Esophagus muscularis mucosa (tissue), 4 donors: ENCODE results near the gene SLC37A4. TPM values are rescaled to one million over a fixed set of nuclear protein-coding genes. Genes with fewer than 3 reads are reported as not detected.

Experiments
- DNase-seq: peaks from one replicate; pipeline ENCODE4 v3.0.0-alpha.2; 2017; ENCODE audit errors: extremely low spot score
- H3K27ac ChIP-seq, 4 donors: fragments of 200-600 bp; sonication (generic); replicated peaks in 1 of 4; 1 replicate in 3 of 4; 2 replicates in 1 of 4; pipeline ENCODE4 v1.5.1; 2016 to 2019; ENCODE audit warnings: mild to moderate bottlenecking in 1 of 4
- H3K27me3 ChIP-seq, 4 donors: fragments of 200-600 bp; sonication (generic); one replicate each; pipeline versions ENCODE4 v1.5.1 to v1.6.0; 2016 to 2019
- H3K36me3 ChIP-seq, 4 donors: fragments of 200-600 bp; sonication (generic); one replicate each; pipeline ENCODE4 v1.5.1; 2016 to 2019
- H3K4me1 ChIP-seq, 4 donors: fragments of 200-600 bp; sonication (generic); one replicate each; pipeline ENCODE4 v1.5.1; 2016 to 2019
- H3K4me3 ChIP-seq, 4 donors: fragments of 200-600 bp; sonication (generic); 1 replicate in 2 of 4; 2 replicates in 2 of 4; pipeline ENCODE4 v1.5.1; 2016 to 2019; ENCODE audit warnings: mild to moderate bottlenecking in 4 of 4, moderate library complexity in 1 of 4
- H3K9me3 ChIP-seq, 4 donors: fragments of 200-600 bp; sonication (generic); 1 replicate in 3 of 4; 2 replicates in 1 of 4; pipeline ENCODE4 v1.5.1; 2016 to 2019
- CTCF ChIP-seq, 3 experiments: fragments of 200-600 bp in 2 of 3; fragments of 450-650 bp in 1 of 3; sonication (generic) in 2 of 3; IDR thresholded peaks; one replicate each; pipeline ENCODE4 v1.5.1; 2017 to 2019; ENCODE audit warnings: antibody characterized with exemption in 3 of 3, mild to moderate bottlenecking in 2 of 3, moderate library complexity in 1 of 3
- EP300 ChIP-seq: sonication (generic); formaldehyde crosslinking; IDR thresholded peaks from one replicate; pipeline ENCODE4 v1.6.1; 2017; ENCODE audit warnings: antibody characterized with exemption
- POLR2A ChIP-seq: fragments of 450-650 bp; IDR thresholded peaks from one replicate; pipeline ENCODE4 v1.6.1; 2017; ENCODE audit warnings: antibody characterized with exemption, moderate library complexity, mild to moderate bottlenecking, low read depth
- POLR2AphosphoS5 ChIP-seq, 2 donors: sonication (generic); formaldehyde crosslinking; IDR thresholded peaks; one replicate each; pipeline ENCODE4 v1.6.1; 2017; ENCODE audit warnings: antibody characterized with exemption in 2 of 2
- WGBS: methylation state at CpG from one replicate; pipeline ENCODE4 v1.1.5; 2018; 5-methylcytosine and 5-hydroxymethylcytosine counted together
- intact Hi-C: fragments of 100-400 bp; cut with DNase I; formaldehyde crosslinking; loops from one replicate; pipeline ENCODE4 v1.15.1; 2023
- total RNA-seq, 4 donors: library from RNA; depleted of rRNA; stranded (reverse); fragments of >200 nt; gene quantifications; one replicate each; pipeline versions ENCODE4 v1.1.0 to v1.2.1, GENCODE V29; 2016

The SLC37A4 gene
- total RNA-seq, 4 donors from 2014 or later: 5.8 to 11.7 (median 9.5) TPM

- intact Hi-C loops: no loop called here
- DNase-seq: no peak
- peaks cover 15 to 52% (median 38%) of the 10 kb centered on the region in 4 donors for H3K4me1 ChIP-seq
- no peaks in the 10 kb centered on the region for H3K27me3 ChIP-seq
- 90% methylated on average over 5 of the region's 5 CpGs for WGBS
- peak overlapping the region in 2 of 4 donors; percentile 34 to 42 for H3K27ac ChIP-seq
- no peak overlapping the region for H3K4me3 ChIP-seq
- no peaks in the 10 kb centered on the region for H3K9me3 ChIP-seq
- peaks cover 17 to 80% (median 68%) of the 10 kb centered on the region in 4 donors for H3K36me3 ChIP-seq
- TF ChIP-seq CTCF (IDR thresholded peaks at IDR 0.05) (no peak), EP300 (no peak), POLR2AphosphoS5 (IDR thresholded peaks at IDR 0.05) (no peak), POLR2A (no peak)
Measured at GRCh38 chr11:119025541-119025940, 5.1 kb downstream of the SLC37A4 start.

GRCh38 chr11:119025099-119025473, 5.6 kb downstream of the SLC37A4 start:
- intact Hi-C loops: no loop called here
- 58% methylated on average over 5 of the region's 5 CpGs for WGBS

GRCh38 chr11:119024430-119025098, 6.1 kb downstream of the SLC37A4 start:
- 66% methylated on average over 14 of the region's 15 CpGs for WGBS
- H3K4me3 ChIP-seq: no peak overlapping the region
- H3K9me3 ChIP-seq: no peaks in the 10 kb centered on the region
- intact Hi-C loops: no loop called here
- peaks cover 20 to 83% (median 68%) of the 10 kb centered on the region in 4 donors for H3K36me3 ChIP-seq
- no peaks in the 10 kb centered on the region for H3K27me3 ChIP-seq
- TF ChIP-seq POLR2AphosphoS5 (IDR thresholded peaks at IDR 0.05) (no peak), EP300 (no peak), CTCF (IDR thresholded peaks at IDR 0.05) (no peak), POLR2A (no peak)
- H3K4me1 ChIP-seq: peaks cover 19 to 53% (median 40%) of the 10 kb centered on the region in 4 donors
- peak overlapping the region; percentile 18 to 54 (median 38) for H3K27ac ChIP-seq
- DNase-seq: no peak

More at GRCh38 chr11:119025099-119025473, 5.6 kb downstream of the SLC37A4 start:
- Histone ChIP-seq H3K9me3 (no peaks in the 10 kb centered on the region), H3K27ac (peak overlapping the region; percentile 18 to 54 (median 38)), H3K27me3 (no peaks in the 10 kb centered on the region), H3K4me3 (no peak overlapping the region), H3K4me1 (peaks cover 18 to 53% (median 40%) of the 10 kb centered on the region in 4 donors), H3K36me3 (peaks cover 20 to 83% (median 68%) of the 10 kb centered on the region in 4 donors)
- TF ChIP-seq POLR2AphosphoS5 (IDR thresholded peaks at IDR 0.05) (no peak), CTCF (IDR thresholded peaks at IDR 0.05) (no peak), POLR2A (no peak), EP300 (no peak)
- no peak for DNase-seq

GRCh38 chr11:119023741-119024140, 6.9 kb downstream of the SLC37A4 start:
- H3K4me3 ChIP-seq: no peak overlapping the region
- intact Hi-C loops: no loop called here
- peaks cover 22 to 49% (median 39%) of the 10 kb centered on the region in 4 donors for H3K4me1 ChIP-seq
- H3K27me3 ChIP-seq: no peaks in the 10 kb centered on the region
- DNase-seq: no peak
- H3K9me3 ChIP-seq: no peaks in the 10 kb centered on the region
- no peak overlapping the region for H3K27ac ChIP-seq
- no peak for TF ChIP-seq POLR2AphosphoS5 (IDR thresholded peaks at IDR 0.05)
- TF ChIP-seq EP300: no peak
- no peak for TF ChIP-seq POLR2A
- TF ChIP-seq CTCF (IDR thresholded peaks at IDR 0.05): no peak
- peaks cover 20 to 83% (median 68%) of the 10 kb centered on the region in 4 donors for H3K36me3 ChIP-seq

- H3K36me3 ChIP-seq: peaks cover 20 to 68% (median 56%) of the 10 kb centered on the region in 4 donors
- peaks cover 30 to 51% (median 48%) of the 10 kb centered on the region in 4 donors for H3K4me1 ChIP-seq
- DNase-seq: no peak
- H3K27ac ChIP-seq: no peak overlapping the region
- intact Hi-C loops: no loop called here
- 88% methylated on average over 5 of the region's 5 CpGs for WGBS
- H3K4me3 ChIP-seq: no peak overlapping the region
- H3K9me3 ChIP-seq: no peaks in the 10 kb centered on the region
- TF ChIP-seq CTCF (IDR thresholded peaks at IDR 0.05) (no peak), EP300 (no peak), POLR2A (no peak), POLR2AphosphoS5 (IDR thresholded peaks at IDR 0.05) (no peak)
- no peaks in the 10 kb centered on the region for H3K27me3 ChIP-seq
Measured at GRCh38 chr11:119021631-119022030, 9.0 kb downstream of the SLC37A4 start.
